CMK (cell line): Measurements from ENCODE around the gene TUB.

ENCODE experiments used
- DNase-seq: peaks from one replicate; pipeline ENCODE4 v3.0.0-alpha.2; 2010; ENCODE audit warnings: low read depth

TUB gene

DNA sequence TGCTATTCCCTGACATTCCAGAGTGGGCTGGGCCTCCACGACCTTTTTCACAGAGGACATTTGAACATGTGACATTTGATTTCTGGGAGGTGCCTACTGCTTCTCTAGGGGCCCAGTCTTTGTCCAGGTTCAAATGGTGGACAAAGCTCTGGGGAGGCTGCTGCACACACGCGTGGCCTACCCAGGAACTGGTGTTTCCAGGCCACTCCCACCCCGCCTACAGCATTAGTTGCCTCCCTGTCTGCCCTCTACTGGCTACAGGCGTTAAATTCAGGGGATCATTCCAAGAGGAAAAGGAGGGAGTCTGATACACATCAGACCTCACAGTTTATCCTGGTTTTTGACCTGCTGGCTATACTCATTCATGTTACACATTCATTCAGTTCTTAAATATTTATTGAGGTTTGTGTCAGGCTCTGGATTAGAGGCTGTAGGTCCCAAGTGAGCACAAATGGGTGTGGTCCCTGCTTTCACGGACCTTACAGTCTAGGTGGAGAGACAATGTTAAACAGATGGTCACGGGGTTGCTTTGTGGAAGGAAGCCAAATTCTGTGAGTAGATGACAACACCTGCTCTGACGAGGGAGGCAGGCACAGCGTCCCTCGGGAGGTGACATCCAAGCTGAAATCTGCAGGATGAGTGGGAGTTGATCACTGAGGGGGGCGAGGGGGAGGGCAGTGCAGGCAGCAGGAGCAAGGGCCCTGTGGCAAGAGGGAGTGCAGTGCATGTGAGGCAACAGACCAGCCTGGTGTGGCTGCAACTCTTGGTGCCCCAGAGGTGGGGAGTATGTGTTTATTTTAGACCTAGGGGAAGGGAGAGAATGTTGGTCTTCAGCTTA is 11.8 kb downstream of the TUB start:
- DNase-seq, result peak; percentile 53

DNA sequence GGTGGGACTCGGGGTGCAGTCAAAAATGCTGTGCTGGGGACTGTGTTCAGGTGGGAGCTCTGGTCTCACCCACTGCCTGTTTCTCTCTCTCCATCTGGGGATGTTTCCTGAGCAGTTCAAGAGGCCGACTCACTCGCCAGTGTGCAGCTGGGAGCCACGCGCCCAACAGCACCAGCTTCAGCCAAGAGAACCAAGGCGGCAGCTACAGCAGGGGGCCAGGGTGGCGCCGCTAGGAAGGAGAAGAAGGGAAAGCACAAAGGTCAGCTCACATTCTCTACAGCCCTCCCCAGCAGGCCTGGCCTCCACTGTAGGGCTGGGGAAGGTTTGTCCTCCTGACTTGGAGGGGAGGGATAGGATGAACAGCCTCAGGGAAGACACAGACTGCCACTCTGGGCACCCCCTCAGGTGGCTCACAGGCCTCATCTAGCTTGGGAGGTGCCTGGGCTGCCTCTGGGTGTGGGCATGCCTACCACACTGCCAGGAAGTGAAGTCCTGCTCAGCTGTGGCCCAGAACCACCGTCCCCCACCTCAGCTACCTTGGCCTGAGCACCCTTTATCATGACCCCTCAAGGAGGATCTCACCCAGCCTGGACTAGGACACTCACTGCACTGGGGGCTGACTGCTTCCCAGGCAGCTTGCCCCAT is 13.0 kb downstream of the TUB start:
- no peak for DNase-seq

DNA sequence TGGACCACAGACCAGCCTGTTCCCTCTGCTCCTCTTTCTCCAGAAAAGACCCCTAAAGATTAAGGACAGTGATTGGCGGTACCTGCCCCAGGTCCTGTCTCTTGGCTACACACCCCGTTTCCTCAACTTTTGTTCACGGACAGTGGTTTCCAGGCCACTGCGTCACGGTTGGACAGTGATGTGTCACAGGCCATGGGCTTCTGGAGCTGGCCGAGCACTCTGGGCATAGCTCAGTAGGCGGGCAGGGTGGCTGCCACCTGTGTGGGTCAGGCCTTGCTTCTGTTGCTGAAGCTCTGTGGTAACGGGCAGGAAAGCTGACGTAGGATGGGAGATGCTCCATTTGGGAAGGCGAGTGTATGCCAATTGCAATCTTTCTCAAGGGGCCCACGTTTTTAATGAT is 13.6 kb downstream of the TUB start:
- no peak for DNase-seq

DNA sequence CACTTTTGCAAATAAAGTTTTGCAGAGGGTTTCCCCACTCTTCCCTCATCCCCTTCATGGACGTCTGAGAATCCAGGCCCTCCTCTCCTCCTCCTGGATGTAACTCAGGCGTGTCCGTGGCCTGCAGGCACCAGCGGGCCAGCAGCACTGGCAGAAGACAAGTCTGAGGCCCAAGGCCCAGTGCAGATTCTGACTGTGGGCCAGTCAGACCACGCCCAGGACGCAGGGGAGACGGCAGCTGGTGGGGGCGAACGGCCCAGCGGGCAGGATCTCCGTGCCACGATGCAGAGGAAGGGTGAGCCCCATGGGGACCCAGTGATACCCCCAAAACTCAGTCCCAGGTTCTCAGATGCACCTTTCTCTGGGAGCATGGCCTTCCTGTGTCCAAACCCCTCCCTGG is 14.4 kb downstream of the TUB start:
- DNase-seq, result no peak

DNA sequence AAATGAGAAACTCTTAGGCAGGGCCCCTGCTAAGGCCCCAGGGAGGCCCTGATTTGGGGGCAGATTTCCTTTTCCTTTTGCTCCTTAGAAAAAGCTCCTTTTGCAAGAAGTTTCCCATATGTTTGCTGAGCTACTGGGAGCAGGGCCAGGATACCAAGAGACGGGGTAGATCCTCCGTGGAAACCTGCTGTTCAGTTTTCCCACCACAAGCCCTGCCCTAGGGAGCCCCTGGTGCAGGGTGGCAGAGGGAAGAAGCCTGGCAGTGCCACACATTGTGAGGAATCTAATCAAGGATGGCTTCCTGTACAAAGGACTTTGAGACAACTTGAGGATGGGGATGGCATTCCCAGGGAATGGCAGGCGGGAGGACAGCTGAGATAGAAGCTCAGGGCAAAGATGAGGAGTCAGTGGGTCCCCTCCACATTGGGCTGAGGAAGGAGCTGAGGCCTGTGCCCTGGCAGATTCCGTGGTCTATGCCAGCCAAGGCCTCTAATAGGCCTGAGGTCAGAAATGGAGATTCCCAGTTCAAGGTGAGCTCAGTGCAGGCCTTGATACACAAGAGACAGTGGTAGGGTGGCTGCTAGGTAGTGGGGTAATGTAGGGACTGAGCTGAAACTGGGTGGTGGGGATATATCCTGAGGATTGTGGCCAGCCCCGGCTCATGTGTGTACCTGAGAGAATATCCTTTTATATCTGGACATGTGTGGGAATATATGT is 15.0 kb downstream of the TUB start:
- no peak for DNase-seq

DNA sequence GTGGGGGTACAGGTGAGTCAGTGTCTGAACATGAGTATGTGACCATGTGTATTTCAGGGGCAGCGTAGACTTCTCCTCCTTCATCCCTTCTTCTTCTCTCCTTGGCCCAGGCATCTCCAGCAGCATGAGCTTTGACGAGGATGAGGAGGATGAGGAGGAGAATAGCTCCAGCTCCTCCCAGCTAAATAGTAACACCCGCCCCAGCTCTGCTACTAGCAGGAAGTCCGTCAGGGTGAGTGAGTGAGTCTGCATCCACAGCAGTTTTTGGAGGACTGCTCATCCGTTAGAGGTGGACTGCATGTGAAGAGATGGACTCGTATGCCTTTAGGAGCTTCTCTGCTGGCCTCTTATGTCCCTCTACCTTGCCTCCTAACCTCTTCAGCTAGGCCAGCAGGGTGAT is 15.6 kb downstream of the TUB start:
- no peak for DNase-seq

DNA sequence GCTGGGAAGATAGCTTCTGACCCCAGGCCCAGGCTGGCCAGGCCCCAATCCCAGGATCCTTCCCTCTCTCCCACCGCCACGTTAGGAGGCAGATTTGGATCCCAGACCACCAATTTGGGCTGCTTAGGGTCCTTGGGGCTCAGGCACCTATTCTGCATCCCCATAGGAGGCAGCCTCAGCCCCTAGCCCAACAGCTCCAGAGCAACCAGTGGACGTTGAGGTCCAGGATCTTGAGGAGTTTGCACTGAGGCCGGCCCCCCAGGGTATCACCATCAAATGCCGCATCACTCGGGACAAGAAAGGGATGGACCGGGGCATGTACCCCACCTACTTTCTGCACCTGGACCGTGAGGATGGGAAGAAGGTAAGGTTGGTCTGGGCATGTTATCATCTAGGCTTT is 16.1 kb downstream of the TUB start:
- no peak for DNase-seq

DNA sequence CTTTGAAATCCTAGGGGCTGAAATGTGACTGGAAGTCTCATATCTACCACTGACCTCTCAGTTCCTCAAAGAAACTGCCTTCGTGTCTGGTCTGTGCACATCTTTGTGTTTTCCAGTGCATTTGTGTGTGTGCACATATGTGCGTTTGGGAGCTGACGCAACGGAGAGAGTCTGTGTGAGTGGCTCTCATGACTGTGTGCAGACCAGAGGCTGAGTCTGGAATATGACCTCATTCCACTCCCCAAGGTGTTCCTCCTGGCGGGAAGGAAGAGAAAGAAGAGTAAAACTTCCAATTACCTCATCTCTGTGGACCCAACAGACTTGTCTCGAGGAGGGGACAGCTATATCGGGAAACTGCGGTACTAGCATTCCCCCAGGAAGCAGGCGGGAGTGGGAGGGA is 16.5 kb downstream of the TUB start:
- no peak for DNase-seq

DNA sequence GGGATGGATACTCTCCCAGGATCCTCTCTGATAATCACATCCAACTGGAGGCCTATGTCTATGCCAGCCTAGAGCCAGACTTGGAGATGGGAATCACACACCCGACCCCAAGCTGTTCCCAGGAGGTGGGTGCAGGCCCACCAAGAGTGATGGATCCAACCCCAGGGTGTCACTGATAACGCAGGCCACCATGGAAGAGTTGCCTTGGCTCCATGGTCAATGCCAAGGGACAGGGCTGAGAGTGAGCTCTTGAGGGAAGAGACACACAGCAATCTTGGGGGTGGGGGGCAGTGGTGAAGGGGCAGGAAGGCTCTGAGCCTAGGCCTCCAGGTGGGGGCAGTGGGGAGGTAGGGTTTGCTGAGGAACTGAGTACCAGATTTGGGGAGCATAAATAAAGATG is 16.9 kb downstream of the TUB start:
- DNase-seq, result no peak

DNA sequence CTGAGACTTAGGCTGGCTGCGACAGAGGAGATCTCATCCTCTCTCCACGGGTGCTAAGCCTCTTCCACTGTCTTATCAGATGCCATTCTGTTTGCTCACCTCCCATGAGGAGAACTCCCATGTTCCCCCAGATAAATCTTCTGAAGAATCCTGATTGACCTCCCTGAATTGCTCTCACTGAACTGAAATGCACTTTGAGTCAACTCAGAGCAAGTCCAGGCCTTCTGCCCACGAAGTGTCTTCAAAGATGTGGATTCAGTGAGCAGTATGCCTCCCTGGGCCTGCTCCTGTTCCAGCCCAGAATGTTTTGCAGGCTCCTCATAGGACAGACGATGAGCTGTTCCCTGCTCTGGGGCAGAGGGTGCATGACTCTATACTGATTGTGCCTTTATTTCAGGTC is 17.4 kb downstream of the TUB start:
- DNase-seq, result no peak

DNA sequence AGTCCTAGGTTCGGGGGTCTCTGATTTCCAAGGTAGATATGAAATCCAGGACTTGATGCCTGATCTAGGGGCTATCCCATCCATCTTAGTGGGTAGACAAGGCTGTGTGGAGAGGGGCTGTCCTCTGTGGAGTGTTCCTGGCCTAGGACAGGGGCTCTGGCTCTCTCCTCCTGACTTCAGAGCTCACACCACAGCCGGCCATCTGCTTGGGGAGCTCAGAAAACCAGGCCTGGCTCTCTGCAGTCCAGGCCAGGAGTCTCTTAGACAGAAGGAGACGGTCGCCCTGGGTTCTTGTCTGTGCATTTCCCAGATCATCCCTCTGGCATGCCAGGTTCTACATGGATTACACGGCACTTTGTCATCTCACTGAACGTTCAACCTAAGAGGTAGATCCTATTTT is 17.9 kb downstream of the TUB start:
- no peak for DNase-seq

DNA sequence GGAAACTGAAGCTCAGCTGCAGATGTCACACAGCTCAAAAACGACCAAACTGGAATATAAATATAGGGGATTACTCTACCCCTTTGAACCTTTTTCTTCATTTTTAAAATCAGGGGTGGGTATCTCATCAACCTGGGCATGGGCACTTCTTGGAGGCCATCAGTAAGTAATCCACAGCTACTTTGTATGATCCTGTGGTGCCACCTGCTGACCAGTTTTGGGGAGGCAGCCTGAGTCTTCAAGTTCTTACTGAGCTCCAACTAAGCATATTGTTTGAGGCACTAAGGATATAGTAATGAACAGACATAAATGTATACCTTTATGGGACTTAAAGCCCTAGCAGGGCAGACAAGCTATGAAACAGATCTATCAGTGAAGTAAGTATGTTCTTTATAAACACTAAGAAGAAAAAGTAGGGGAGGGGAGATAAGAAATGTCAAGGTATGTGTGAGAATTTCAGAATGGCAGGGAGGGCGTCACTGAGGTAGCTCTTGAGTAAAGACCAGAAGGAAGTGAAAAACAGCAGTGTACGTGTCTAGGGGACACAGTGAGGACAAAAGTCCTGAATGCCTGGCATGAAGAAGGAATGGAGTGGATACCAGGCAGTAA is 18.4 kb downstream of the TUB start:
- peak; percentile 46 for DNase-seq

DNA sequence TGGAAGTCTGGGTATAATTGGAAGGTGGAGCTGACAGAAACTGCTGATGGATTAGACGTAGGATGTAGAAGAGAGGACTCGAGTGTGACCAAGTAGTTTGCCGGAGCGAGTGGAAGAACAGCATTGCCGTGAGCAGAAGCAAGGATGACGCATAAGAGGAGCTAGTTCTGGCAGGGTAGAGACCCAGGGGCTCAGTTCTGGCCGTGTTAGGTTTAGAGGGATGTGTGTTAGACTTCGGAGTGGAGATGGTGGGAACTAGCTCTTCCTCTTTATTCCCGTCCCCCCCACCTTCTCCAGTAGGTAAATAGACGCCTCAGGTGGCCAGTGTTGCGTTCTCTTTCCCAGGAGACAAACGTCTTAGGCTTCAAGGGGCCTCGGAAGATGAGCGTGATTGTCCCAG is 19.1 kb downstream of the TUB start:
- DNase-seq, result no peak

DNA sequence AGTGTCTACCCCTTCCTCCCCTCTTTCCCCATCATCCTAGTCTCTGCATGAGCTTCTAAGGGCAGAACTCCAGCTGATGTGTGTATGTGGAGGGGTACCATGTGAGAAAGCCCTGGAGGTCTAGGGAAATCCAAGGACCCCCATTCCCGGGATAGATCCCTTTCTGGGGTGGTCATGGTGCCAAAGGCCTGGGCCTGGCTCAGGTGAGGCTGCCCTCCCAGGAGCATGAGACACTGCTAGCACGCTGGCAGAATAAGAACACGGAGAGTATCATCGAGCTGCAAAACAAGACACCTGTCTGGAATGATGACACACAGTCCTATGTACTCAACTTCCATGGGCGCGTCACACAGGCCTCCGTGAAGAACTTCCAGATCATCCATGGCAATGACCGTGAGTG is 19.6 kb downstream of the TUB start:
- DNase-seq, result no peak

DNA sequence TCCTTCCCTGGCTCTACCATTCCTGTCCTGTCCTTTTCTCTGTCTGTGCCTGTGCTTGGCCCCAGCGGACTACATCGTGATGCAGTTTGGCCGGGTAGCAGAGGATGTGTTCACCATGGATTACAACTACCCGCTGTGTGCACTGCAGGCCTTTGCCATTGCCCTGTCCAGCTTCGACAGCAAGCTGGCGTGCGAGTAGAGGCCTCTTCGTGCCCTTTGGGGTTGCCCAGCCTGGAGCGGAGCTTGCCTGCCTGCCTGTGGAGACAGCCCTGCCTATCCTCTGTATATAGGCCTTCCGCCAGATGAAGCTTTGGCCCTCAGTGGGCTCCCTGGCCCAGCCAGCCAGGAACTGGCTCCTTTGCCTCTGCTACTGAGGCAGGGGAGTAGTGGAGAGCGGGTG is 20.4 kb downstream of the TUB start:
- DNase-seq, result no peak

DNA sequence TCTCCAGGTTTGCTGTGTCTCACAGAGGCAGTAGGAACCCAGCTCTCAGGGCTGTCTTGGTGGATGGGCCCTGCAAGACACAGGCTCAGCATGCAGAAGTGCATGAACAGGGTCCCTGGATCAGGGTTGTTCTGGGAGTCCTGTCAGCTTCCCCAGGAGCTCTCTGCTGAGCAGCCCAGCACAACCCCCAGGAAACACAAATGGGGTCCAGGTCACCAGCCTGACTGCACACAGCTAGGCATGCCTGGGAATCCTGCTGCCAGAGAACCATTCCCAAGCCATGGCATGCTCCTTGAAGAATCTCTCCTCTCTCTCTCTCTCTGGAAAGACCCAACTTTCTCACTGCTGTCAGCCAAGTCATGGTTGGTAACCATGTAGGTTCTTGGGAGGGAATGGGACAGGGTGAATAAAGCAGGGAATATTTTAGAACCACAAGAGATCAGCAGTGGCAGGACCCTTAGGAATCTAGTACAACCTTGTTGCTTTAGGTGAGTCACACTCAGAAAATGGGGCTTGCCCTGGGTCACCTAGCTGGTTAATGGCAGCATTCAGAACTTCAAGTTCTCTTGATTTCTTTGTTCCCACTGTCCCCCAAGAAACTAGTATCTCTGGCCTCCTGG is 21.4 kb downstream of the TUB start:
- DNase-seq, result no peak

DNA sequence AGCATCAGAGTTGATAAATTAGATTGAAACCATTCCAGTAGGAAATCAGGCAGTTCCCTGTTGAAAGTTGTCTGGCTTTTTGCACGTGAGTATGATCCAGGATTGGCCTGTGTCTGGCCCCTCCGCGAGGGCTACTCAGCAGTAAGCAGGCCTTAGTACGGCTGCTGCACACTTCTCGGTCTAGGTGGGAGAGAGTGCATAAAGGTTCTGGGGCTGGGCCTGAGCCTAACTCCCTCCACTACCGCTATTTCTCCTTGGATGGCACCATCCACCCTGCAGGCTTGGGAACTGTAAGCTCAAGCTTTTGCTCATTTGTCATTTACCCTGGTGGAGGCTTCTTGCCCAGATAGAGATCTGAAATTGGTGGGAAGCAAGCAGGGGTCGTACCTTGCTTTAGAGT is 22.0 kb downstream of the TUB start:
- no peak for DNase-seq

DNA sequence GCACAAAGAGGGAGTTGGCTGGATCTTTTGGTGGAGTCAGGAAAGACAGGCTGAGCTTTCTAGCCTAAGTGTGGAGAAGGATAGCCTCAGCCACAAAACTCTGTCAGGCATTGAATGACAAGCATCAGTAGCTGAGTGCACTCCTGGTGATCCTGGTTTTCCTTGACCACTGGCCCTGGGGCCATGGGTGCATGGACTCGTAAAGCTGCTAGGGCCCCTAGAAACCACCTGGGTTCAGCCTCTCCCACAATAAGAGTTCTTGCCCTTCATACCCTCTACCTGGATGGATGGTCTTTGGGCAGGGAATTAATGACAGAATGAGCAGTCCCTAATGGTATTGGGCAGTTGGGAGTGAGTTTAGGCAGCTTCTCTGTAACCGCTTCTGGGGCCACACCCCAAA is 22.9 kb downstream of the TUB start:
- no peak for DNase-seq

DNA sequence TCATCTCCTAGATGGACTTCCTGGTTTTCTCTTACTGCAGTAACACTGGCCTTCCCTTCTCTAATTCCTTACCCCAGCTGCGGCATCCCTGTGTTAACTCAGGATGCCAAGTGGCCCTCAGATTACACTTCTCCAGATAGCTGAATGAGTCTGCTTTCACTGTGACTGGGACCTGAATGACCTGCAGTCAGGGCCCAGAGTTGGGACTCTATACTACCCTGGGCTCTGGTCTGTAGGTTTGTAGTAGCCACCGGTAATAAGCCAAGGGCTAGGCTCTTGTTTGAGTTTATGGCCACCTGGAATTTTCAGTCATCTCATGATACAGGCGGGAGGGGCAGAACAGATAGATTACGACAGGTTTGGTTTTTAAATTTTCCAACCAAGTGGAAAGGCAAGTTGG is 24.1 kb downstream of the TUB start:
- no peak for DNase-seq

DNA sequence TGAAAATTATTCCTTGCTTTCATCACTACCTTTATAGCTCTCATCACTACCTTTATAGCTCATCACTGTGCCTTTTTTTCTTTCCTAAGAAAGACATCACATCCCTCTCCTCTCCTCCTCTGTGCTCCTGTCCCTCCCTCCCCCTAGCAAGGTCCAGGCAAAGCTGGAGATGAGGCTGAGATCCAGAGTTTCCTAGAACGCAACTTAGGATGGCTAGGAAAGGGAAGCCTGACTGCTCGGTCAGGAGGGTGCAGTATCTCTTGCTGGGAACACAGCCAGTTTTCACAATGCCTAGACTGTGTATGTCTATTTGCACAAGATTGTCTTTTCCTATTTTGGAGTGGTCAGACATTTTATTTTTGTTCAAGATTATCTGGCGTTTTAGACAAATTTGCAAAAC is 24.7 kb downstream of the TUB start:
- no peak for DNase-seq

DNA sequence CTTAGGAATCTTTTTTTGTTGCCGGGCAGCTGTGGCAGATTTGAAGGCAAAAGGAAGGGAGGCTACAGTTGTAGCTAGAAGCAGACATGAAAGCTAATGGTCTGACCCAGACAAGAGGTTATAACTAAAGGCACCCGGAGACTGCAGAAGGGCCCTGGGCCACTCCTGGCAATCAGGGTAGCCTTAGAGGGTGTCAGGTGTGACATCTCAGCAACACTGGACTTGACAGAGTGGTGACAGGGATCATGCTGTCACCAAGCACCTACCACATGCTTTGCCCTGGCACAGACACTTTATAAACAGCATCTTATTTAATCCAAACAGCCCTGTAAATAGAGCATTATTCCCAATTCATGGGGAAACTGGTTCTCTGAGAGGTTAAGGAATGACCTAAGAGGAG is 25.7 kb downstream of the TUB start:
- DNase-seq, result no peak

DNA sequence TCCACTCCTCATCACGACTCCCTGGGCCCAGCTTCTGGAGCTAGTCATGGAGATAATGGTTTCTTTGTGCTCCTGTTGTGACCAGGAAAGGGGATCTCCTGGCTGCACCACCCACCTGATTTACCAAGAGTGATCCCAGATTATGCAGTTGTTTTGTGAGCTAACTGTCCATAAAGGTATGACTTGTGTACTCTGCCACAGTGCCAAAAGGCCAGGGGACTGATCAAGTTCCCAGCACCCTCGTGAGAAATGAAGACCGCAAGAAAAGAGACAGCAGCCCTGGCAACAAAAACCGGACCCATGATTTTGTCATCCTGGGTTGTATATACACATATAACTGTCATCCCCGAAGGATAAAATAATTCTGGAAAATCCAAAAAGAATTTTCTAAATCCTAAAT is 26.6 kb downstream of the TUB start:
- DNase-seq, result no peak

DNA sequence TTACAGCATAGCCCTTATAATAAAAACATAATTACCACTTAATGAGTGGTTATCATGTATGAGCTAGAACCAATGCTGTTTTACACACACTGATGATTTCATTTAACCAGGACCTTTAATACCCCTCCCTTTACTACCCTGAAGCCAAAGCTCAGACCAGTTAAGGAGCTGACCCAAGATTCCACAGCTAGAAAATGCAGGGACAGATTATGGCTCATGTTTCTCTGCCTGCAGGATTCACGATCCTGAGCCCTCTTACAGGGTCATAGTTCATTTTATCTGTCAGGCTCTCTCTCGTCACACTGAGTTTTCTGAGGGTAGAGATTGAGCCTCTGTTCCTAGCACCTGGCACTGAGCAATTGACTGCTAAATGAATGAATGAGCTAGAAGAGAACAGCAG is 27.4 kb downstream of the TUB start:
- no peak for DNase-seq
